Liver (tissue), 3 donors: ENCODE results near the gene HTATSF1.

Experiments
- CTCF ChIP-seq: fragments of 150-350 bp; IDR thresholded peaks from 2 replicates; pipeline ENCODE4 v1.5.1; 2017; ENCODE audit warnings: improper control_type of control experiment, low read depth, low read length; ENCODE audit not compliant: missing input control
- EGR1 ChIP-seq, 2 donors: IDR thresholded peaks; 2 replicates each; pipeline ENCODE4 v1.6.1; 2016 to 2018; ENCODE audit warnings: antibody characterized with exemption in 2 of 2, low read depth in 2 of 2
- GABPA ChIP-seq, 2 donors: IDR thresholded peaks in 1 of 2; conservative IDR thresholded peaks in 1 of 2; 2 replicates each; pipeline ENCODE4 v1.6.1; 2016; ENCODE audit warnings: antibody characterized with exemption in 2 of 2, mild to moderate bottlenecking in 1 of 2, moderate library complexity in 1 of 2
- HNF4A ChIP-seq, 2 donors: conservative IDR thresholded peaks; 2 replicates each; pipeline ENCODE4 v1.6.1; 2016; ENCODE audit warnings: antibody characterized with exemption in 2 of 2, mild to moderate bottlenecking in 2 of 2
- JUND ChIP-seq, 2 donors: IDR thresholded peaks; 2 replicates each; pipeline ENCODE4 v1.6.1; 2016; ENCODE audit warnings: antibody characterized with exemption in 2 of 2
- RAD21 ChIP-seq, 2 donors: IDR thresholded peaks; 2 replicates each; pipeline ENCODE4 v1.6.1; 2016; ENCODE audit warnings: antibody characterized with exemption in 2 of 2, mild to moderate bottlenecking in 2 of 2
- ZBTB33 ChIP-seq: IDR thresholded peaks from 2 replicates; pipeline ENCODE4 v1.6.1; 2016; ENCODE audit warnings: antibody characterized with exemption
- donor health status: healthy.
- donor health status: healthy.

- TF ChIP-seq GABPA (IDR thresholded peaks at IDR 0.05 in 1 of 2, conservative IDR thresholded peaks at IDR 0.05 in 1 of 2) (no peak), CTCF (no peak), JUND (IDR thresholded peaks at IDR 0.05) (peak; percentile 42 to 71), ZBTB33 (no peak), RAD21 (IDR thresholded peaks at IDR 0.05) (no peak), EGR1 (IDR thresholded peaks at IDR 0.05; ENCODE audit: low read depth in 2 of 2) (no peak), HNF4A (conservative IDR thresholded peaks at IDR 0.05) (no peak)
These were observed 28.6 kb downstream of the HTATSF1 start for GRCh38 chrX:136525738-136526606.
